AG09319 (cell line): Measurements from ENCODE around the gene NDUFS8.

Experiments
- DNase-seq: peaks from one replicate; pipeline ENCODE4 v3.0.0-alpha.2; 2010; ENCODE audit warnings: low read depth; ENCODE audit errors: extremely low read depth
- CTCF ChIP-seq: IDR thresholded peaks from 2 replicates; pipeline ENCODE4 v1.5.1; 2011; ENCODE audit warnings: low read depth, mild to moderate bottlenecking, inconsistent platforms, low read length, moderate library complexity

The NDUFS8 gene

DNA sequence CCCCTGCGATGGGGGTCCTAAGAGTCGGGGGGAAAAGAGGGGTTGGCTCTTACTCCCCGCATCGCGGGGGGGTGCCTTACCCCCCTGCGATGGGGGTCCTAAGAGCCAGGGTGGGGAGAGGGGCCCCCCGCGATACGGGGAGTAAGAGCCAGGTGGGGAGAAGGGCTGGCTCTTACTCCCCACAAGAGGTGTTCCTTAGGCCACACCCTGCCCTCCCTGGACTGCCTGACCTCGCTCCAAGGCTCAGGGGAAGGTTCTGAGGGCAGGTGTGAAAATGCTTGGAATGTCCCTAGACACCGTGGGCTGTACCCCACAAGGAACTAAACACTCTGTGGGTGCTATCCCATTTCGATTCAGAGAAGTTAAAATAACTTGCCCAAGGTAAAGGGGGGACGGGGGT lies 34.4 kb upstream of the NDUFS8 start:
- TF ChIP-seq CTCF: no peak

GRCh38 chr11:67996622-67997474 lies 33.6 kb upstream of the NDUFS8 start:
- DNase-seq: no peak
- no peak for TF ChIP-seq CTCF

More for the DNA sequence above, 34.4 kb upstream of the NDUFS8 start:
- DNase-seq: no peak

- DNase-seq: no peak
- no peak for TF ChIP-seq CTCF
Measured at GRCh38 chr11:67997475-67997921, 33.0 kb upstream of the NDUFS8 start.

DNA sequence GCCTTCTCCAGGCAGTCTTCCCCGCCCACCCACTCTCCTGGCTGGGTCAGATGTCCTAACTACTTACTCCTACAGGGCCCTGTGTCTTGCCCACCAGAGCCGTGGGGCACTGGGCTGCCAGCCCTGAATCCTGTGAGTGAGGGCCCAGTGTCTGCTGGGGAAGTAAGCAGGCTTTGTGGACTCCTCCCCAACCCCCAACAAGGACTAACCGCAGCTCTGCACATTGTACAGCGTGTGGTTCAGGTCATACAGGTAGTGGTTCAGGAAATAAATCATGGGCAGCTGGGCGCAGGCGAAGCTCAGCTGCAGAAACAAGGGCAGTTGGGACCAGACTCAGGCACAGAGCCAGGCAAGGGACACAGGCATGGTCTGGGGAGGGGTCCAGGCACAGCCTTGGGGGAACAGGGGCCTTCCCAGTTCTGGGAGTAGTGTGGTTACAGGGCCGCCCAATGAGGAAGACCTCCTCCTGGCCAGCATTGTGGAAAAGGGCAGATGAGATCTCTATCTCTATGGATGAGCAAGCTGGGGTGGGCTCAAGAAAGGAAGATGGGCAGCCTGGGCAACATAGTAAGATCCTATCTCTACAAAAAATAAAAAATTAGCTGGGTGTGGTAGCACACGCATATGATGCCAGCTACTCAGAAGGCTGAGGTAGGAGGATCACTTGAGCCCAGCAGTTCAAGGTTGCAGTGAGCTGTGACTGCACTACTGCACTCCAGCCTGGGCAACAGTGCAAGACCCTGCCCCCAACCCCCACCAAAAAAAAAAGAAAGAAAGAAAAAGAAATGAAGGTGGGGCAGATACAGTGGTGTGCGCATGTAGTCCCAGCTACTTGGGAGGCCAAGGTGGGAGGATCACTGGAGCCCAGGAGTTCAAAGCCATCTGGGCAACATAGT lies 32.1 kb upstream of the NDUFS8 start:
- no peak for TF ChIP-seq CTCF
- no peak for DNase-seq

DNA sequence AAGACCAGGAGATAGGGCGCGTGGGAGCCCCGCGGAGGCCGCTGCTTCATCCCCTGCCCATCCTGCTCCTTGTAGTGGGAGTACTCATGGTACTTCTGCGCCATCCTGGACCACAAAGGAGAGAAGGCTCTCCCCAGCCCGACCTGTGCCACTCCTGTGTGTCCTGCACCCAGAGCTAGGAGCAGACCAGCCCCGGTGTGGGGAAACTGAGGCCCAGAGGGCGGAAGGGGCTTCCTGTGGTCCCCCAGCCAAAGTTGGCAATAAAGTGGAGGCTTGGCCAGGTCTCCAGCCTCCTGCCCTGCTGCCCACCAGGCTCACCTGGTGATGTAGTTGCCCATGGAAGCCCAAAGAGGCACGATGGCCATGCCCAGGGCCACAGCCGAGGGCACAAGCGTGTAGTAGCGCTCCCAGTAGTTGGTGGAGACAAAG lies 31.3 kb upstream of the NDUFS8 start:
- no peak for TF ChIP-seq CTCF
- DNase-seq: no peak

- DNase-seq: no peak
- no peak for TF ChIP-seq CTCF
Measured at GRCh38 chr11:67999704-68000103, 30.8 kb upstream of the NDUFS8 start.

GRCh38 chr11:68002575-68002937 lies 27.9 kb upstream of the NDUFS8 start:
- no peak for TF ChIP-seq CTCF
- DNase-seq: no peak
